ENCODE data around the gene MTA2.

The MTA2 gene

DNA sequence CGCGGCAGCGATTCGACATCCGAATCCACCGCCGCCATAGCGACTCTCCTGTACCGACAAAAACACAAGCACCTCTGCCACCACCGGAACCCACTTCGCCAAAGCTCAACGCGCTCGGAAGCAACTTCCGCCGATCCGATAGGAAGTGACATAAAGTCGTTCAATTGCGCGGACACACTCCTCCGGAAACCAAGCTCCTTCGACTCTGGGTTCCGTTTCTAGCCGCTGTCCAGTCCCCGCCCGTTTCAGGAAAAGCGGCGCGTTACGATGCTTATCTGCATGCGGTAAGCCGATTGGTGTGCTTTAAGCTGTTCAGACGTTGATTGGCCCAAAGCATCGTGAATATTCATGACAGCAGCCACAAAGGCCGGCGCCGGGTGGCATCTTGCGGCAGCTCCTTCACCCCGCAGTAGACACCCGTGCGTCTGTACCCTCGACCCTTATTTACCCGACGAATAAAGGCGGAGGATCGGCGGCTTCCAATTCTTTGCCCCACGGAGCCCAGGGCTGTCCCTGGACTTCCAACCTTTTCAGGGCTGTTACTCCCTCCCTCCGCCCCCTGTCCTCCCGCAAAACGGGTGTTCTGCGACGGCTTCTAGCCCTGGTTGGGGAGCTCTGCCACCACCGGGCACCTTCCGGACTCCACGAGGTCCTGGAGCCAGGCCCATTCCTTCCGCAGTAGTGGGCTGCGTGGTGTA, 10.1 kb downstream of the MTA2 start, which contains the start of gene TUT1 (continued):
- TF ChIP-seq ZNF449 (tag by site-specific recombination; IDR thresholded peaks at IDR 0.05): no peak
- TF ChIP-seq KLF17 (tag by site-specific recombination; IDR thresholded peaks at IDR 0.05): peak; percentile 95
- TF ChIP-seq ZNF211 (tag by site-specific recombination; IDR thresholded peaks at IDR 0.05; ENCODE audit: low read depth): no peak
- TF ChIP-seq ZSCAN30 (tag by site-specific recombination; IDR thresholded peaks at IDR 0.05): peak; percentile 84
- TF ChIP-seq, protein P1, sequence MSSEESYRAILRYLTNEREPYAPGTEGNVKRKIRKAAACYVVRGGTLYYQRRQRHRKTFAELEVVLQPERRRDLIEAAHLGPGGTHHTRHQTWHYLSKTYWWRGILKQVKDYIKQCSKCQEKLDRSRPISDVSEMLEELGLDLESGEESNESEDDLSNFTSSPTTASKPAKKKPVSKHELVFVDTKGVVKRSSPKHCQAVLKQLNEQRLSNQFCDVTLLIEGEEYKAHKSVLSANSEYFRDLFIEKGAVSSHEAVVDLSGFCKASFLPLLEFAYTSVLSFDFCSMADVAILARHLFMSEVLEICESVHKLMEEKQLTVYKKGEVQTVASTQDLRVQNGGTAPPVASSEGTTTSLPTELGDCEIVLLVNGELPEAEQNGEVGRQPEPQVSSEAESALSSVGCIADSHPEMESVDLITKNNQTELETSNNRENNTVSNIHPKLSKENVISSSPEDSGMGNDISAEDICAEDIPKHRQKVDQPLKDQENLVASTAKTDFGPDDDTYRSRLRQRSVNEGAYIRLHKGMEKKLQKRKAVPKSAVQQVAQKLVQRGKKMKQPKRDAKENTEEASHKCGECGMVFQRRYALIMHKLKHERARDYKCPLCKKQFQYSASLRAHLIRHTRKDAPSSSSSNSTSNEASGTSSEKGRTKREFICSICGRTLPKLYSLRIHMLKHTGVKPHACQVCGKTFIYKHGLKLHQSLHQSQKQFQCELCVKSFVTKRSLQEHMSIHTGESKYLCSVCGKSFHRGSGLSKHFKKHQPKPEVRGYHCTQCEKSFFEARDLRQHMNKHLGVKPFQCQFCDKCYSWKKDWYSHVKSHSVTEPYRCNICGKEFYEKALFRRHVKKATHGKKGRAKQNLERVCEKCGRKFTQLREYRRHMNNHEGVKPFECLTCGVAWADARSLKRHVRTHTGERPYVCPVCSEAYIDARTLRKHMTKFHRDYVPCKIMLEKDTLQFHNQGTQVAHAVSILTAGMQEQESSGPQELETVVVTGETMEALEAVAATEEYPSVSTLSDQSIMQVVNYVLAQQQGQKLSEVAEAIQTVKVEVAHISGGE (tag by site-specific recombination; conservative IDR thresholded peaks at IDR 0.05; ENCODE audit: low read depth): peak; percentile 99
- TF ChIP-seq ZNF174 (tag by site-specific recombination; IDR thresholded peaks at IDR 0.05): no peak
- no peak for TF ChIP-seq ZNF560 (tag by site-specific recombination; IDR thresholded peaks at IDR 0.05; ENCODE audit: borderline replicate concordance)
- peak; percentile 69 for TF ChIP-seq KLF10 (tag by site-specific recombination; IDR thresholded peaks at IDR 0.05)
- peak; percentile 71; the same call in 1 of the 2 replicates for TF ChIP-seq ZNF10 (tag by site-specific recombination; IDR thresholded peaks at IDR 0.05)
- TF ChIP-seq ZBTB26 (tag by site-specific recombination; optimal IDR thresholded peaks at IDR 0.05): peak; percentile 49
- no peak for TF ChIP-seq GLI2 (tag by site-specific recombination; IDR thresholded peaks at IDR 0.05; ENCODE audit: borderline replicate concordance, low read depth)
- TF ChIP-seq KLF1 (tag by site-specific recombination; IDR thresholded peaks at IDR 0.05): peak; percentile 24; the same call in 1 of the 2 replicates
- TF ChIP-seq ZNF311 (tag by site-specific recombination; IDR thresholded peaks at IDR 0.05; ENCODE audit: borderline replicate concordance): no peak
- TF ChIP-seq ZNF830 (tag by site-specific recombination; IDR thresholded peaks at IDR 0.05; ENCODE audit: low read depth): no peak
- peak; percentile 93 for TF ChIP-seq SP2 (tag by site-specific recombination; IDR thresholded peaks at IDR 0.05)
- no peak for TF ChIP-seq ZNF223 (tag by site-specific recombination; IDR thresholded peaks at IDR 0.05)
- TF ChIP-seq ZNF354C (tag by site-specific recombination; IDR thresholded peaks at IDR 0.05; ENCODE audit: borderline replicate concordance, low read depth): no peak
- no peak for TF ChIP-seq ZNF121 (tag by site-specific recombination; IDR thresholded peaks at IDR 0.05)
- TF ChIP-seq, protein P2, sequence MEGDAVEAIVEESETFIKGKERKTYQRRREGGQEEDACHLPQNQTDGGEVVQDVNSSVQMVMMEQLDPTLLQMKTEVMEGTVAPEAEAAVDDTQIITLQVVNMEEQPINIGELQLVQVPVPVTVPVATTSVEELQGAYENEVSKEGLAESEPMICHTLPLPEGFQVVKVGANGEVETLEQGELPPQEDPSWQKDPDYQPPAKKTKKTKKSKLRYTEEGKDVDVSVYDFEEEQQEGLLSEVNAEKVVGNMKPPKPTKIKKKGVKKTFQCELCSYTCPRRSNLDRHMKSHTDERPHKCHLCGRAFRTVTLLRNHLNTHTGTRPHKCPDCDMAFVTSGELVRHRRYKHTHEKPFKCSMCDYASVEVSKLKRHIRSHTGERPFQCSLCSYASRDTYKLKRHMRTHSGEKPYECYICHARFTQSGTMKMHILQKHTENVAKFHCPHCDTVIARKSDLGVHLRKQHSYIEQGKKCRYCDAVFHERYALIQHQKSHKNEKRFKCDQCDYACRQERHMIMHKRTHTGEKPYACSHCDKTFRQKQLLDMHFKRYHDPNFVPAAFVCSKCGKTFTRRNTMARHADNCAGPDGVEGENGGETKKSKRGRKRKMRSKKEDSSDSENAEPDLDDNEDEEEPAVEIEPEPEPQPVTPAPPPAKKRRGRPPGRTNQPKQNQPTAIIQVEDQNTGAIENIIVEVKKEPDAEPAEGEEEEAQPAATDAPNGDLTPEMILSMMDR (tag by site-specific recombination; IDR thresholded peaks at IDR 0.05): no peak
- TF ChIP-seq, protein P3, sequence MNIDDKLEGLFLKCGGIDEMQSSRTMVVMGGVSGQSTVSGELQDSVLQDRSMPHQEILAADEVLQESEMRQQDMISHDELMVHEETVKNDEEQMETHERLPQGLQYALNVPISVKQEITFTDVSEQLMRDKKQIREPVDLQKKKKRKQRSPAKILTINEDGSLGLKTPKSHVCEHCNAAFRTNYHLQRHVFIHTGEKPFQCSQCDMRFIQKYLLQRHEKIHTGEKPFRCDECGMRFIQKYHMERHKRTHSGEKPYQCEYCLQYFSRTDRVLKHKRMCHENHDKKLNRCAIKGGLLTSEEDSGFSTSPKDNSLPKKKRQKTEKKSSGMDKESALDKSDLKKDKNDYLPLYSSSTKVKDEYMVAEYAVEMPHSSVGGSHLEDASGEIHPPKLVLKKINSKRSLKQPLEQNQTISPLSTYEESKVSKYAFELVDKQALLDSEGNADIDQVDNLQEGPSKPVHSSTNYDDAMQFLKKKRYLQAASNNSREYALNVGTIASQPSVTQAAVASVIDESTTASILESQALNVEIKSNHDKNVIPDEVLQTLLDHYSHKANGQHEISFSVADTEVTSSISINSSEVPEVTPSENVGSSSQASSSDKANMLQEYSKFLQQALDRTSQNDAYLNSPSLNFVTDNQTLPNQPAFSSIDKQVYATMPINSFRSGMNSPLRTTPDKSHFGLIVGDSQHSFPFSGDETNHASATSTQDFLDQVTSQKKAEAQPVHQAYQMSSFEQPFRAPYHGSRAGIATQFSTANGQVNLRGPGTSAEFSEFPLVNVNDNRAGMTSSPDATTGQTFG (tag by site-specific recombination; IDR thresholded peaks at IDR 0.05; ENCODE audit: borderline replicate concordance): no peak
- no peak for TF ChIP-seq GFI1B (tag by site-specific recombination; IDR thresholded peaks at IDR 0.05)
- TF ChIP-seq BCL6B (tag by site-specific recombination; IDR thresholded peaks at IDR 0.05): no peak
- no peak for TF ChIP-seq ZNF221 (tag by site-specific recombination; IDR thresholded peaks at IDR 0.05; ENCODE audit: borderline replicate concordance)
- TF ChIP-seq ZNF2 (tag by site-specific recombination; IDR thresholded peaks at IDR 0.05): peak; percentile 91
- TF ChIP-seq KLF7 (tag by site-specific recombination; IDR thresholded peaks at IDR 0.05; ENCODE audit: borderline replicate concordance): peak; percentile 83; the same call in 1 of the 2 replicates
- TF ChIP-seq ZNF426 (tag by site-specific recombination; IDR thresholded peaks at IDR 0.05): no peak

Measured in HEK293 (cell line).